Adipocyte (in vitro differentiated cells): ENCODE data around the gene NPAS2.

Source experiments
- DNase-seq: peaks from one replicate; pipeline ENCODE4 v3.0.0-alpha.2; 2015; ENCODE audit warnings: low read depth
- H3K27me3 ChIP-seq: replicated peaks from 2 replicates; pipeline ENCODE4 v1.7.0; 2013; ENCODE audit warnings: mild to moderate bottlenecking, low read length, moderate library complexity; ENCODE audit not compliant: control insufficient read depth, insufficient read depth
- H3K36me3 ChIP-seq: 2 replicates; pipeline ENCODE4 v1.7.0; 2013; ENCODE audit warnings: low read length, mild to moderate bottlenecking, moderate library complexity; ENCODE audit not compliant: control insufficient read depth, insufficient read depth, severe bottlenecking
- H3K4me1 ChIP-seq: 2 replicates; pipeline ENCODE4 v1.7.0; 2013; ENCODE audit warnings: mild to moderate bottlenecking, low read length, moderate library complexity; ENCODE audit not compliant: control insufficient read depth, insufficient read depth
- H3K4me3 ChIP-seq: 2 replicates; pipeline ENCODE4 v1.7.0; 2013; ENCODE audit warnings: mild to moderate bottlenecking, low read length, moderate library complexity
- H3K9ac ChIP-seq: 2 replicates; pipeline ENCODE4 v1.7.0; 2013; ENCODE audit warnings: mild to moderate bottlenecking, low read length, moderate library complexity
- H3K9me3 ChIP-seq: 2 replicates; pipeline ENCODE4 v1.7.0; 2013; ENCODE audit warnings: mild to moderate bottlenecking, low read length, moderate library complexity; ENCODE audit not compliant: control insufficient read depth

The NPAS2 gene

DNA sequence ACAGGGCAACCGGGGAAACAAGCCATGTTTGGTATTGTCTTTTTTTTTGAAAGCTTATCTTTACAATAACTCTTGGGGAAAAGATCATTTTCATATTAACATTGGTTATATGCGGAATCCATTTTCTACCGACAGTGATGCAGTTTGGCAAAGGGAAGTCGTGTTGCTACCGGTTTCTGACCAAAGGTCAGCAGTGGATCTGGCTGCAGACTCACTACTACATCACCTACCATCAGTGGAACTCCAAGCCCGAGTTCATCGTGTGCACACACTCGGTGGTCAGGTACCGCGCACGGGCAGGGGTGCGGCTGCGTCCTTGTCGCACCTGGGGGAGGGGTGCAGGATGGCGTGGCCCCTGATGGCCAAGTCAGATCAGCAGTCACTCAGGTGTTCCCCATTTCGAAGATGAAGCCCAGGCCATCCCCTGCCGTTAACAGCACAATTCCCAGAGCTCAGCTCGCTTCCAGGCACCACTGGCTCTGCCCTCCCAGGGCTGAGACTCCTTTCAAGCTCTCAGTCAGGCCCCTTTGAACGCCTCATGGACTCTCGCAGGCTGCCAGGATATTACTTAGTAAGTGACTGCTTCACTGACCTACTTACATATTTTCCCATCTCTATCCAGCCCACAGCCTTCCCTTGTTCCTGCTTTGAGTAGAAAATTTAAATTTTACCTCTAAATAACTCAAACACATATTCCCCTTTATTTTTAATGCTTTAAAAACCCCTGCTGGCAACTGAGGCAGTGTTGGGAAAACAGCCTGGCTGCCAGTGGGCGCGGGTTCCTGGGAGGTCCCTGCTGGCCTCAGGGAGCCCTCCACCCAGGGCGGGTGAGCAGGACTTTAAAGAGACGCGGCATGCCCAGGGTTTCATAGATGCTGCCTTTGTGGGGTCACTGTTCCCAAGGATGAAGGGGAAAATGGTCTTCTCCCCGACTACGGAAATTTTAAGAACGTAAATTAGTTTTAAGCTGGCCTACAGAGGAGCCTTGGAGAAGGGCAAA lies 148.5 kb downstream of the NPAS2 start:
- H3K4me3 ChIP-seq: no peak overlapping the region
- no peaks in the 10 kb centered on the region for H3K9me3 ChIP-seq
- H3K9ac ChIP-seq: no peak overlapping the region
- no peaks in the 10 kb centered on the region for H3K27me3 ChIP-seq
- peaks cover 49% of the 10 kb centered on the region for H3K36me3 ChIP-seq
- H3K4me1 ChIP-seq: peaks cover 13% of the 10 kb centered on the region
- no peak for DNase-seq

DNA sequence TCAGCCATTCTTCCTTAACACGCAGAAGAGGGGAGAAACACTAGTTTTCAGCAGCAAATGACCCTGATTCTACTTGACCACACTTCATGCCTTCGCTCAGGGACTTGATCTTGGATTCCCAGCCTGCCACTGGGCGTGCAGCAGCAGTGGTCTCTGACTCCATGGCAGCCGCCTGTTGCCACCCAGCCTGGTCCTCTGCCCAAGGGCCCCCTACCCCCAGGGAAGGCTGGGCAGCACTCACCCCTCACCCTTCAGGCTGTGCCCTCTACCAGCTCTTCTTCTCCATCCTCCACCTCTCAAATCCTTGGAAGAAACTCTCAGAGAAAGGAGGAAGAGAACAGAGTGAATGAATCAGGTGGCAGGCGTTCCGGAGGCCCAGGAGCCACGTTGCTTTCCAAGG lies 150.1 kb downstream of the NPAS2 start:
- DNase-seq: no peak
- Histone ChIP-seq H3K27me3 (no peaks in the 10 kb centered on the region), H3K9me3 (no peaks in the 10 kb centered on the region), H3K36me3 (peaks cover 63% of the 10 kb centered on the region), H3K9ac (no peak overlapping the region), H3K4me3 (no peak overlapping the region), H3K4me1 (peaks cover 5% of the 10 kb centered on the region)

DNA sequence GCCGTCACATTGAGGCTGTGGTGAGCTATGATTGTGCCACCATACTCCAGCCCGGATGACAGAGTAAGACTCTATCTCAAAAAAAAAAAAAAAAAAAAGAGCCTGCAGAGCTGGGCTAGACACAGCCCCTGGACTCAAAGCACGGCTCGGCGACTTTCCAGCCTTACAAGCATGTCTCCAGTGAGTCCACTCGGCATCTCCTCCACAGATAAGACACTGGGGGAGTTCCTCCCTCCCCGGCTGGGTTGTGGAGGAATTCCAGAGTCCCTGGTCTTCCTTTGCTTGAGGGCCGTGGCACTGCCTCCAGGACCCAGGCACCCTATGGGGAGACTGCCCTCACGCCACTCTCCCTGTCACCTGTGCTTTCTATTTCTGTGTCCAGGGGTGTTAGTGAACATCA lies 151.3 kb downstream of the NPAS2 start:
- Histone ChIP-seq H3K4me3 (no peak overlapping the region), H3K4me1 (no peaks in the 10 kb centered on the region), H3K27me3 (no peaks in the 10 kb centered on the region), H3K9ac (no peak overlapping the region), H3K9me3 (no peaks in the 10 kb centered on the region), H3K36me3 (peaks cover 75% of the 10 kb centered on the region)
- no peak for DNase-seq

DNA sequence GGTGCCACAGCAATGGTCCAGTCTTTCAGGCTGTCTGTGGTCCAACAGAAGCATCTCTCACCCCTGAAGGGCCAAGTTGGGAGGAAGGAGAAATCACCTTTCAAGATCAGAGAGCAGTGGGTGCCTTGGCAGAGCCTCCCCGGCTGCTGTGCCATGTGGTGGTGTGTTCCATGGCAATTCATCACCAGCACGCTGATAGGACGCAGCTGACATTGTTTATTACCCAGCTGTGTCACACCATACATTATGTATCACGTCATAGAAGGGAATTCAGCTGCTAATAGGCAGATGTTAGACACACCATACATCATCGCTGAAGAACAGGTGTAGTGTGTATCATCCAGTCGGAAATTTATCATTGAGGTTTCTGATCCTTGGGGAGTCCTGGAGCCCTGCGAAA lies 152.5 kb downstream of the NPAS2 start:
- no peaks in the 10 kb centered on the region for H3K4me1 ChIP-seq
- DNase-seq: no peak

DNA sequence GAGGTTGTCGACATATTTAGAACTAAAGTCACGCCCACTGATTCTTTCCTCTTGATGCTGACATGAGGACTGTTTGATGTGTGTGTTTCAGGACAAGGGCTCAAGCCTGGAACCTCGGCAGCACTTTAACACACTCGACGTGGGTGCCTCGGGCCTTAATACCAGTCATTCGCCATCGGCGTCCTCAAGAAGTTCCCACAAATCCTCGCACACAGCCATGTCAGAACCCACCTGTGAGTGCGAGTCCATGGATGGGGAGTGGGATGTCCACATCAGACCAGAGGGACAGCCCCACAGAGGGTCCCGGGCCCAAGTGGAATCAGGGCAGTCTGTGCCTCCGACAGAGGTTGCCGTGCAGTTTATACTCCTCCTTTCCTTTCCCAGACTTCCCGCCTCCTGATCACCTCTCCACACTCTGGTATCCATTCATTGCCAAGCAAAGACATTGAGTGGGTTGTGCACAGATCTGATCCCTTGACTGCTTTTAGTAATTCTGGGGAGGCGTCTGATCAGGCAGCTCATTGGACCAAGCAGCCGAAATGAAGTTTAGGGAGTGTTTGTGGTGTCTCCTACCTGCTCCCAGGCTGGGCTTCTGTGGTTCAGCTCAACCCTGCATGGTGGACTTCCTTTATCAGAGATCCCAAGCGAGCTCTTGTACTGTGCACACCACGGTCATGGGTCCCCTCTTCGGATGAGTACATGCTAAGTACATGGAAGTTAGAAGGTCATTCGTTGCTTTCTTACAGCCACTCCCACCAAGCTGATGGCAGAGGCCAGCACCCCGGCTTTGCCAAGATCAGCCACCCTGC lies 155.0 kb downstream of the NPAS2 start:
- DNase-seq: no peak
- Histone ChIP-seq H3K27me3 (no peaks in the 10 kb centered on the region), H3K4me1 (no peaks in the 10 kb centered on the region), H3K36me3 (peaks cover 90% of the 10 kb centered on the region), H3K9ac (no peak overlapping the region), H3K9me3 (no peaks in the 10 kb centered on the region), H3K4me3 (no peak overlapping the region)

More for the DNA sequence above, 152.5 kb downstream of the NPAS2 start:
- H3K9me3 ChIP-seq: no peaks in the 10 kb centered on the region
- H3K36me3 ChIP-seq: peaks cover 87% of the 10 kb centered on the region
- no peak overlapping the region for H3K9ac ChIP-seq
- H3K27me3 ChIP-seq: no peaks in the 10 kb centered on the region
- H3K4me3 ChIP-seq: no peak overlapping the region

DNA sequence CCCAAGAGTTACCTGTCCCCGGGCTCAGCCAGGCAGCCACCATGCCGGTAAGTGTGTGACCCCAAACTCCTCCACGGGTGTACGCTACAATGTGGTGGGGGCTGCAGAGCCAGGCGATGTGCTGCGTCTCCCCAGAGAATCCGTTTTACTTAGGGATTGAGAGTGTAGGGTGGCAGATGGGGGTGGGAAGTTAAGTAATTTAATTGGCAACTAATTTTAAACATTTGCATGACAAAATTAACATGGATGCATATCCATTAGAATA lies 155.5 kb downstream of the NPAS2 start:
- no peak for DNase-seq
- no peak overlapping the region for H3K4me3 ChIP-seq
- no peaks in the 10 kb centered on the region for H3K4me1 ChIP-seq
- H3K9me3 ChIP-seq: no peaks in the 10 kb centered on the region
- H3K9ac ChIP-seq: no peak overlapping the region
- H3K36me3 ChIP-seq: peaks cover 88% of the 10 kb centered on the region
- H3K27me3 ChIP-seq: no peaks in the 10 kb centered on the region

DNA sequence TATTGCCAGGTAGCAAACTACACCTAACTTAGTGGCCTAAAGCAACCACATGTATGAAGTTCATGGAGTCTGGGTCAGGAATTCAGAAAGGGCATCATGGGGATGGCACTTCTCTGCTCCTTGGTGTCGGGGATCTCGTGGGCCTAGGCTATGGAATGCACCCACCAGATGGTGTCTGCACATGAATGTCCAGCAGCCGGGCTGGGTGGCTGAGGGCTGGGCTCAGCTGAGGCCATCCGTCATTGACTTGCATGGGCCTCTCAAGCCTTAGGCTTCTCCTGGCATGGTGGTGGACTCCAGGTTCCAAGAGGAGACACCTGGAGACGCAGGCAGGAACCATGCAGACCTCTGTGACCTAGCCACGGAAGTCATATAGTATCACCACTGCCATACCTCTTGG lies 156.1 kb downstream of the NPAS2 start:
- no peaks in the 10 kb centered on the region for H3K9me3 ChIP-seq
- no peaks in the 10 kb centered on the region for H3K27me3 ChIP-seq
- no peak overlapping the region for H3K9ac ChIP-seq
- H3K36me3 ChIP-seq: peaks cover 87% of the 10 kb centered on the region
- H3K4me1 ChIP-seq: peaks cover 3% of the 10 kb centered on the region
- DNase-seq: no peak
- no peak overlapping the region for H3K4me3 ChIP-seq

DNA sequence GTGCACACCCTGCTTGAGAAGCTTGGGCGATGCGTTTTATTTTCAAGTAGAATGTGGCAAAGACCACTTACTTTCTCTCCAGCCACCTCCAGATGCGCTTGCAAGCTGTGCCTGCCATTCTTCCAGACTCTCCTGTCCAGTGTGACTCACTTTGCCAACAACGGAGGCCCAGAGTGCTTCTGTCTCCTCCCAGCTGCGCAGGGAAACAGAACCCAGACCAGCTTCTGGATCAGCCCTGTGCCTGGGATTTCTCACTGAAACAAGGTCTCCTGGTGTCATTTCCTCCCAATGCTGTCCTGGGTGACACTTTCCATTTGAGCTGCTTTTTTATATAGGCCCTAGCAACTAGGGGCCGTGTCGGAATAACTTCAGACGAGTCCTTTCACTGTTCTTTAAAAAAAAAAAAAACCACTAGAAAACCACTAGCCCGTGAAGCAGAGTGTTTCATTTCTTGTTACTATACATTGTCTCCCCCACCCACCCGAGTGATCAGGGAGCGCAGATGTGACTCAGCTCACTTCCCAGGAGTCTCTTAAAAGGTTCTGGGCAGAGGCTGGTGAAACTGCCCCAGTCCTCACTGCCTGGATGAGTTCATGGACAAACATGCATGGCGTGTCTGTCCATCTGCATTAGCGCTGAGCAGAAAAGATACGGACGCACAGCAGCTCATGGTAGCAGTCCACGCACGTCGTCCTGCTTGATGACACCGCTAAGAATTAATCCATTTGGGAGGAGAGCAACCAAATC lies 156.9 kb downstream of the NPAS2 start:
- H3K4me3 ChIP-seq: no peak overlapping the region
- no peak overlapping the region for H3K9ac ChIP-seq
- H3K9me3 ChIP-seq: no peaks in the 10 kb centered on the region
- no peaks in the 10 kb centered on the region for H3K27me3 ChIP-seq
- DNase-seq: no peak
- peaks cover 3% of the 10 kb centered on the region for H3K4me1 ChIP-seq
- peaks cover 80% of the 10 kb centered on the region for H3K36me3 ChIP-seq

DNA sequence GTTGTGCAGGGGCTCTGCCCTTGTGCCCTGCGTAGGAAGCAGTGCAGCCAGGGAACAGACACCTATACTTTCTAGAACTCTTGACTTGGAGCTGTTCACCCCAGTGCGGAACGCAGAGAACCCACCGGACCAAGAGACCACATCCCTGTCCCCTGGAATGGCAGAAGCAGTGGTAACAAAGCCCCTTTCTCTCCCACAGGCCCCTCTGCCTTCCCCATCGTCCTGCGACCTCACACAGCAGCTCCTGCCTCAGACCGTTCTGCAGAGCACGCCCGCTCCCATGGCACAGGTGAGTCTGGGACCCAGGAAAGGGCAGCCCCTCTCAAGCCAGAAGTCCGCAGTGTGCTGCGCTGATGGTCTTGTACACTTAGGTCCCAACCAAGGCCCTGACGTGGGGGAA lies 157.6 kb downstream of the NPAS2 start:
- Histone ChIP-seq H3K9ac (no peak overlapping the region), H3K4me1 (peaks cover 3% of the 10 kb centered on the region), H3K9me3 (no peaks in the 10 kb centered on the region), H3K36me3 (peaks cover 80% of the 10 kb centered on the region), H3K27me3 (no peaks in the 10 kb centered on the region), H3K4me3 (no peak overlapping the region)
- DNase-seq: no peak

DNA sequence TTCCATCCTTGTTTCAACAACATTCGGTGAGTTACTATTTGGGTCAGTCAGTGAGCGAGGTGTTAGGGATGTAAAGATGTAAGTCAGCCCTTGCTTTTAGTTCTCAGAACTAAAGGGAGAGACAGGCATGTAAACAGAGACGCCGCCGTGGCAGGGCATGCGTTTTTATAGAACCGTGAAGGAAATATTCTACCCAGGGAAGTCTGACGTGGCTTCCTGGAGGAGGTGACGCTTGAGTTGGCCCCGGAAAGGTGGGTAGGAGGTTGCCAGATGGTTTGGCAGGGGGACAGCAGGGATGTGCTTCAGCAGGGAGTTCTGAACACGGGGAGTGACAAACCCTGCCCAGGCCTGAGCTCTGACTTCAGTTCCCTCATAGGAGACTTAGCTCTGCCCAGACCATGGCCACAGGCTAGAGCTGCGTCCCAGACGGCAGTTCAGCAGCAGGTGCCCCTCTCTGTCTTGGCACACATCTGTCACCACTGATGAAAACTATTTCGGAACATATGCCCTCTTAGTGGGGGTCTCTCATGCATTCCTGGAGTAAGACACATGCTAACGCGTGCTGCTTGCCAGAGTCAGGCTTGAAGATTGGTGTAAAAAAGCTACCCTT lies 158.7 kb downstream of the NPAS2 start:
- H3K9ac ChIP-seq: no peak overlapping the region
- DNase-seq: peak; percentile 60
- peaks cover 3% of the 10 kb centered on the region for H3K4me1 ChIP-seq
- no peaks in the 10 kb centered on the region for H3K27me3 ChIP-seq
- H3K4me3 ChIP-seq: no peak overlapping the region
- no peaks in the 10 kb centered on the region for H3K9me3 ChIP-seq
- H3K36me3 ChIP-seq: peaks cover 77% of the 10 kb centered on the region

DNA sequence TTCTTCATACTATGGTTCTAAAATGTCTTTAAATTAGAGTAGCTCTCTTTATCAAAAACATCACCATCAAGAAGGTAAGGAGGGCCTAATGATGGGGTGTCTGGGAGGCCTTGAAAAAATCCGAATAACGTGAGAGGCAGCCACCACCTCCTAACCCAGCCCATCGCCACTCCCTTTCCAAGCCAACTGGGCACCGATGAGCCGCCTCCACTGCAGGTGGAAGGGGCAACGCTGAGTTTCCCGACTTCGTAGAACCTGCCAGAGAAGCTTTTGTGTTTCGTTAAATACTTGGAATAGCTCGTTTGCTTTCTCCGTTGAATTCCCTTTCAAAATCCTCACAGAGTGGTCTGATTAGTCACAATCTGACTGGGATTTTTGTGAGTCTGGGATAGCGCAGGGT lies 160.1 kb downstream of the NPAS2 start:
- Histone ChIP-seq H3K4me1 (peaks cover 10% of the 10 kb centered on the region), H3K9me3 (no peaks in the 10 kb centered on the region), H3K36me3 (peaks cover 65% of the 10 kb centered on the region), H3K27me3 (no peaks in the 10 kb centered on the region), H3K4me3 (no peak overlapping the region), H3K9ac (no peak overlapping the region)
- DNase-seq: no peak
